ENCODE measurements around the gene GLRX.

GRCh38 chr5:95808686-95809413, 13.7 kb downstream of the GLRX start:
- TF ChIP-seq CTCF (conservative IDR thresholded peaks at IDR 0.05 in 1 of 2, IDR thresholded peaks at IDR 0.05 in 1 of 2; ENCODE audit: low read depth in 1 of 2, low read length in 2 of 2) (no peak), EZH2 (IDR thresholded peaks at IDR 0.05; ENCODE audit: low read length, missing control alignments) (no peak)
